Spleen (tissue), 11 donors: Measurements from ENCODE around the gene PTPRU. TPM values are rescaled to one million over a fixed set of nuclear protein-coding genes. Genes with fewer than 3 reads are reported as not detected.
"Not testable (repeated sequence)": the region's sequence is repeated elsewhere in the genome, so short reads cannot be mapped to it uniquely, and the experiment has no call there.

Source experiments
- DNase-seq: peaks from one replicate; pipeline ENCODE4 v3.0.0-alpha.2; 2020
- H3K27ac ChIP-seq, 8 donors: fragments of 200-600 bp; sonication (generic) in 7 of 8; 1 replicate in 4 of 8; 2 replicates in 4 of 8; pipeline versions ENCODE4 v1.5.0 to v1.8.0; 2016 to 2021; ENCODE audit warnings: inconsistent platforms in 4 of 8, mild to moderate bottlenecking in 4 of 8, moderate library complexity in 1 of 8
- H3K27me3 ChIP-seq, 7 donors: fragments of 200-600 bp; sonication (generic) in 6 of 7; replicated peaks in 1 of 7; 1 replicate in 4 of 7; 2 replicates in 3 of 7; pipeline versions ENCODE4 v1.5.0 to v1.8.0; 2016 to 2021; ENCODE audit warnings: inconsistent platforms in 3 of 7, mild to moderate bottlenecking in 1 of 7
- H3K36me3 ChIP-seq, 6 donors: fragments of 200-600 bp; sonication (generic) in 5 of 6; 1 replicate in 4 of 6; 2 replicates in 2 of 6; pipeline versions ENCODE4 v1.5.0 to v1.8.0; 2016 to 2021; ENCODE audit warnings: inconsistent platforms in 2 of 6
- H3K4me1 ChIP-seq, 6 donors: fragments of 200-600 bp; sonication (generic) in 5 of 6; 1 replicate in 3 of 6; 2 replicates in 3 of 6; pipeline versions ENCODE4 v1.5.0 to v1.8.0; 2016 to 2021; ENCODE audit warnings: inconsistent platforms in 3 of 6
- H3K4me3 ChIP-seq, 8 donors: fragments of 200-600 bp; sonication (generic) in 7 of 8; 1 replicate in 4 of 8; 2 replicates in 4 of 8; pipeline versions ENCODE4 v1.5.0 to v1.8.0; 2016 to 2021; ENCODE audit warnings: inconsistent platforms in 4 of 8, mild to moderate bottlenecking in 4 of 8, moderate library complexity in 2 of 8
- H3K9me3 ChIP-seq, 8 donors: fragments of 200-600 bp; sonication (generic) in 7 of 8; 1 replicate in 4 of 8; 2 replicates in 4 of 8; pipeline versions ENCODE4 v1.5.0 to v1.8.0; 2016 to 2021; ENCODE audit warnings: inconsistent platforms in 4 of 8
- CTCF ChIP-seq, 11 experiments: fragments of 200-600 bp in 7 of 11; fragments of 450-650 bp in 4 of 11; sonication (generic) in 4 of 11; IDR thresholded peaks in 8 of 11; conservative IDR thresholded peaks in 3 of 11; 1 replicate in 7 of 11; 2 replicates in 4 of 11; pipeline versions ENCODE4 v1.4.0 to v1.8.0; 2016 to 2021; ENCODE audit warnings: antibody characterized with exemption in 11 of 11, inconsistent platforms in 4 of 11, mild to moderate bottlenecking in 1 of 11
- POLR2A ChIP-seq, 3 donors: fragments of 450-650 bp; IDR thresholded peaks; one replicate each; pipeline ENCODE4 v1.5.1; 2017; ENCODE audit warnings: antibody characterized with exemption in 3 of 3, mild to moderate bottlenecking in 1 of 3
- POLR2AphosphoS5 ChIP-seq, 3 donors: sonication (generic); formaldehyde crosslinking; IDR thresholded peaks; one replicate each; pipeline ENCODE4 v1.5.1; 2017; ENCODE audit warnings: antibody characterized with exemption in 3 of 3
- WGBS, 5 donors: extraction: QIAGEN DNeasy Blood & Tissue Kit in 3 of 5; methylation state at CpG; one replicate each; pipeline versions ENCODE4 v1.1.5 to v1.1.7; 2013 to 2018; 5-methylcytosine and 5-hydroxymethylcytosine counted together
- intact Hi-C: fragments of 100-400 bp; cut with DNase I; formaldehyde crosslinking; loops from one replicate; pipeline ENCODE4 v1.15.0; 2023; ENCODE audit warnings: low total_unique reads
- polyA plus RNA-seq, 3 donors: library from polyadenylated mRNA; stranded (reverse); fragments of 200-250 nt; gene quantifications; one replicate each; pipeline ENCODE4 v1.2.1, GENCODE V29; 2013
- total RNA-seq, 7 donors: library from RNA; depleted of rRNA in 3 of 7; stranded (reverse); fragments of >200 nt in 3 of 7; fragmentation: NEBNext Ultra II Directional in 4 of 7; extraction: Animal tissue kit (Norgen Biotek cat#: 25700) in 4 of 7; gene quantifications; one replicate each; pipeline versions ENCODE4 v1.1.0 to v1.2.1, GENCODE V29; 2016 to 2021
- donor health status: healthy with polysubstance abuse.
- donor health status: DM: no; HTN: no; CAD: no; lungs with moderate emphysema.
- donor health status: DM: no; HTN: no; CAD: no.
- donor health status: Bipolar disorder and iron deficiency.
- donor health status: healthy.
- donor health status: DM: no; HTN: no; CAD: no.
- donor health status: DM: yes; HTN: yes; CAD: no.

PTPRU gene
- total and polyA plus RNA-seq, 10 donors: 1.00 to 10.8 (median 5.2) TPM

- intact Hi-C loops: no loop called here
- DNase-seq: no peak
- H3K4me3 ChIP-seq: no peak overlapping the region
- 88 to 92% (median 91%) methylated on average over 23 to 24 of the region's 24 CpGs for WGBS, 5 donors
- no peak for TF ChIP-seq CTCF (IDR thresholded peaks at IDR 0.05 in 8 of 11, conservative IDR thresholded peaks at IDR 0.05 in 3 of 11)
- TF ChIP-seq POLR2AphosphoS5 (IDR thresholded peaks at IDR 0.05): no peak
- TF ChIP-seq POLR2A (IDR thresholded peaks at IDR 0.05): no peak
- H3K27ac ChIP-seq: no peak overlapping the region
- H3K36me3 ChIP-seq: no peaks in the 10 kb centered on the region
- no peaks in the 10 kb centered on the region for H3K9me3 ChIP-seq
- H3K27me3 ChIP-seq: no peaks in the 10 kb centered on the region
- no peaks in the 10 kb centered on the region for H3K4me1 ChIP-seq
Observed at GRCh38 chr1:29312469-29313461, 76.4 kb downstream of the PTPRU start.

DNA sequence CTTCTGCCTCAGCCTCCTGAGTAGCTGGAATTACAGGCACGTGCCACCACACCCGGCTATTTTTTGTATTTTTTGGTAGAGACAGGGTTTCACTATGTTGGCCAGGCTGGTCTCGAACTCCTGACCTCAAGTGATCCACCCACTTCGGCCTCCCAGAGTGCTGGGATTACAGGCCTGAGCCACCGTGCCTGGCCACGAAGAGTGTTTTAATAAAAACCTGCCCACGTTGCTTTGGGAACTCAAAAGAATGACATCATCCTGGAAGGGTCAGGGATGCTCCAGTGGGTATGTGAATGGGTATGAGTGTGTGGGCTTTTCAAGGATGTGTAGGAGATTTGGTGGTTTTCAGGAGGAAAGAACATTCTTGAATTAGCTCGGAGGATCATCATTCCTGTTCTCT lies 78.4 kb downstream of the PTPRU start:
- DNase-seq, H3K27ac ChIP-seq, intact Hi-C loops, H3K36me3 ChIP-seq, H3K27me3 ChIP-seq, H3K9me3 ChIP-seq, H3K4me1 ChIP-seq, H3K4me3 ChIP-seq: not testable (repeated sequence)
- WGBS, 5 donors: 81 to 88% (median 85%) methylated on average over 8 of the region's 8 CpGs

DNA sequence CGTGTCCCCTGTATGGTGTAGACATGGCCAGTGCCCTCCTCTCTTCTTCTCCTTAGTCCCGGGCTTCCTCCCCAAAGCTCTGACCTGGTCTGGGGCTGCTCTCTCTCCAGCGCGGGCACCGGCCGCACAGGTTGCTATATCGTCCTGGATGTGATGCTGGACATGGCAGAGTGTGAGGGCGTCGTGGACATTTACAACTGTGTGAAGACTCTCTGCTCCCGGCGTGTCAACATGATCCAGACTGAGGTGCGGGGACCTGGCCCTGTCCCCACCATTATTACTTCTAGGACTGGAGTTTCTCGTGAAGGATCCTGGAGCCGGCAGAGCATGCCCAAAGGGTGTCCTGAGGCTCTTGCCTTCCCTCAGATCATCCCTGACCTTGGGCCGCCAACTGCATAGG lies 78.9 kb downstream of the PTPRU start:
- Histone ChIP-seq H3K27ac (no peak overlapping the region), H3K4me1 (no peaks in the 10 kb centered on the region), H3K9me3 (no peaks in the 10 kb centered on the region), H3K36me3 (no peaks in the 10 kb centered on the region), H3K27me3 (no peaks in the 10 kb centered on the region), H3K4me3 (no peak overlapping the region)
- TF ChIP-seq POLR2A (IDR thresholded peaks at IDR 0.05) (no peak), CTCF (IDR thresholded peaks at IDR 0.05 in 8 of 11, conservative IDR thresholded peaks at IDR 0.05 in 3 of 11) (no peak), POLR2AphosphoS5 (IDR thresholded peaks at IDR 0.05) (no peak)
- 92 to 97% (median 94%) methylated on average over 12 to 15 of the region's 15 CpGs for WGBS, 5 donors
- DNase-seq: no peak
- intact Hi-C loops: no loop called here

DNA sequence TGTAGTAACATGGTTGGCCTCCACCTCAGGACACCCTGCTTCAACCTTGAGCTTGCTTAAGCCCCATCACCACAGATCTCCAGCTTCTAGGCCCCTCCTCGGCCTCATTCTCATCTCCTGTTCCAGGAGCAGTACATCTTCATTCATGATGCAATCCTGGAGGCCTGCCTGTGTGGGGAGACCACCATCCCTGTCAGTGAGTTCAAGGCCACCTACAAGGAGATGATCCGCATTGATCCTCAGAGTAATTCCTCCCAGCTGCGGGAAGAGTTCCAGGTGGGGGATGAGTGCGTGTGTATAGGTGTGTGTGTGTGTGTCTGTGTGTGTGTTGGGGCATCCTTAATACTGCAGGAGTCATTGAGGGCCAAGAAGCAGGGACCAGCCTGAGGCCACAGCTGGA lies 79.6 kb downstream of the PTPRU start:
- intact Hi-C loops: no loop called here
- WGBS, 5 donors: 90 to 97% (median 94%) methylated on average over 4 of the region's 4 CpGs
- H3K27ac ChIP-seq: no peak overlapping the region
- H3K36me3 ChIP-seq: no peaks in the 10 kb centered on the region
- DNase-seq: no peak
- H3K4me1 ChIP-seq: no peaks in the 10 kb centered on the region
- no peaks in the 10 kb centered on the region for H3K9me3 ChIP-seq
- TF ChIP-seq POLR2AphosphoS5 (IDR thresholded peaks at IDR 0.05): no peak
- TF ChIP-seq POLR2A (IDR thresholded peaks at IDR 0.05): no peak
- no peak for TF ChIP-seq CTCF (IDR thresholded peaks at IDR 0.05 in 8 of 11, conservative IDR thresholded peaks at IDR 0.05 in 3 of 11)
- H3K27me3 ChIP-seq: no peaks in the 10 kb centered on the region
- no peak overlapping the region for H3K4me3 ChIP-seq
